BJ (cell line): ENCODE results near the gene KIAA2012. TPM values are rescaled to one million over a fixed set of nuclear protein-coding genes. Genes with fewer than 3 reads are reported as not detected.

Experiments used
- CTCF ChIA-PET: fragments of 350-600 bp; formaldehyde crosslinking; extraction: SDS; loops from one replicate; lab custom pipeline; 2021; ENCODE audit warnings: antibody characterized with exemption, inconsistent platforms; lab: Yijun Ruan, JAX
- POLR2A ChIA-PET: fragments of 300-600 bp; sonication (Branson Sonifier 250); formaldehyde crosslinking; extraction: SDS; loops from one replicate; lab custom pipeline; 2021; ENCODE audit warnings: antibody characterized with exemption; lab: Charles Lee
- DNase-seq: peaks from one replicate; pipeline ENCODE4 v3.0.0-alpha.2; 2011; ENCODE audit warnings: low read depth
- H3K27me3 ChIP-seq: 2 replicates; pipeline ENCODE4 v1.6.0; 2011; ENCODE audit warnings: low read length; ENCODE audit not compliant: control insufficient read depth, insufficient read depth
- H3K36me3 ChIP-seq: 2 replicates; pipeline ENCODE4 v1.5.1; 2011; ENCODE audit warnings: low read length; ENCODE audit not compliant: control insufficient read depth, insufficient read depth
- H3K4me3 ChIP-seq: 2 replicates; pipeline ENCODE4 v1.5.1; 2011; ENCODE audit warnings: low read depth, mild to moderate bottlenecking, control low read depth, low read length
- polyA plus RNA-seq: library from polyadenylated mRNA; depleted of rRNA; stranded (reverse); fragments of >200 nt; gene quantifications from 2 replicates; pipeline ENCODE4 v1.2.3, GENCODE V29; 2011; rRNA removed
- small RNA-seq: library from RNA; depleted of rRNA; stranded (forward); fragments of <200 nt; gene quantifications from one replicate; pipeline ENCODE3, GENCODE V24; 2012; ENCODE audit warnings: low replicate concordance, low read depth; ENCODE audit not compliant: insufficient read length
- TF ChIP-seq, protein P1 (sequence below): IDR thresholded peaks from 2 replicates; pipeline ENCODE4 v1.5.1; 2011; ENCODE audit warnings: low read depth, mild to moderate bottlenecking, control low read depth, inconsistent platforms, low read length, moderate library complexity; ENCODE audit not compliant: insufficient read depth

Gene KIAA2012
- polyA plus RNA-seq, 1 experiment, result 0.13 TPM

DNA sequence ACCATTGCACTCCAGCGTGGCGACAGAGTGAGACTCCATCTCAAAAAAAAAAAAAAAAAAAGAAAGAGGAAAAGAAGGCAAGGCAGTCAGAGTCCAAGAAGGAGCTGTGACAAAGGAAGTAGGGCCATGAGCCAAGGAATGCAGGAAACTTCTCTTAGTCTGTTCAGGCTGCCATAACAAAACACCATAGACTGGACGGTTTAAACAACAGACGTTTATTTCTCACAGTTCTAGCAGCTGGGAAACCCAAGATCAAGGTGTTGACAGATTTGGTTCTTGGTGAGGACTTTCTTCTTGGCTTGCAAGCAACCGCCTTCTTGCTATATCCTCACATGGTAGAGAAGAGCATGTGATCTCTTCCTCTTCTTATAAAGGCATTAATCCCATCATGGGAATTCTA is 178.4 kb downstream of the KIAA2012 start:
- Histone ChIP-seq H3K36me3 (no peaks in the 10 kb centered on the region), H3K4me3 (no peak overlapping the region), H3K27me3 (no peaks in the 10 kb centered on the region)
- DNase-seq, result no peak
- TF ChIP-seq, protein P1, sequence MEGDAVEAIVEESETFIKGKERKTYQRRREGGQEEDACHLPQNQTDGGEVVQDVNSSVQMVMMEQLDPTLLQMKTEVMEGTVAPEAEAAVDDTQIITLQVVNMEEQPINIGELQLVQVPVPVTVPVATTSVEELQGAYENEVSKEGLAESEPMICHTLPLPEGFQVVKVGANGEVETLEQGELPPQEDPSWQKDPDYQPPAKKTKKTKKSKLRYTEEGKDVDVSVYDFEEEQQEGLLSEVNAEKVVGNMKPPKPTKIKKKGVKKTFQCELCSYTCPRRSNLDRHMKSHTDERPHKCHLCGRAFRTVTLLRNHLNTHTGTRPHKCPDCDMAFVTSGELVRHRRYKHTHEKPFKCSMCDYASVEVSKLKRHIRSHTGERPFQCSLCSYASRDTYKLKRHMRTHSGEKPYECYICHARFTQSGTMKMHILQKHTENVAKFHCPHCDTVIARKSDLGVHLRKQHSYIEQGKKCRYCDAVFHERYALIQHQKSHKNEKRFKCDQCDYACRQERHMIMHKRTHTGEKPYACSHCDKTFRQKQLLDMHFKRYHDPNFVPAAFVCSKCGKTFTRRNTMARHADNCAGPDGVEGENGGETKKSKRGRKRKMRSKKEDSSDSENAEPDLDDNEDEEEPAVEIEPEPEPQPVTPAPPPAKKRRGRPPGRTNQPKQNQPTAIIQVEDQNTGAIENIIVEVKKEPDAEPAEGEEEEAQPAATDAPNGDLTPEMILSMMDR, result no peak
- ChIA-PET POLR2A (interaction anchor here (0.6 kb wide), 2 partner anchors 16 to 21 kb away, joined by 3 to 4 read pairs; no protein-coding TSS in a partner anchor), CTCF (no interaction called here)

Small RNA genes within 50 kb of the gene (small RNA-seq; reads per million reads assigned to genes)
- not detected for gene AC079354.2

Other genes starting within 250 kb of the KIAA2012 start
- 42.6 and 46.4 TPM in 2 replicates for gene FZD7, start 39.4 kb upstream of the KIAA2012 start, polyA plus RNA-seq
- 48.0 and 103 TPM in 2 replicates for gene SUMO1, start 165.3 kb downstream of the KIAA2012 start, polyA plus RNA-seq
- gene NOP58, start 192.5 kb downstream of the KIAA2012 start, polyA plus RNA-seq, result 22.3 and 36.1 TPM in 2 replicates